ENCODE results near the gene ADAMTS7. TPM values are rescaled to one million over a fixed set of nuclear protein-coding genes. Genes with fewer than 3 reads are reported as not detected.
"Not testable (repeated sequence)": the region's sequence is repeated elsewhere in the genome, so short reads cannot be mapped to it uniquely, and the experiment has no call there.

The ADAMTS7 gene
- total RNA-seq, 3 donors from 2014 or later = 1.3 to 5.7 (median 1.8) TPM

DNA sequence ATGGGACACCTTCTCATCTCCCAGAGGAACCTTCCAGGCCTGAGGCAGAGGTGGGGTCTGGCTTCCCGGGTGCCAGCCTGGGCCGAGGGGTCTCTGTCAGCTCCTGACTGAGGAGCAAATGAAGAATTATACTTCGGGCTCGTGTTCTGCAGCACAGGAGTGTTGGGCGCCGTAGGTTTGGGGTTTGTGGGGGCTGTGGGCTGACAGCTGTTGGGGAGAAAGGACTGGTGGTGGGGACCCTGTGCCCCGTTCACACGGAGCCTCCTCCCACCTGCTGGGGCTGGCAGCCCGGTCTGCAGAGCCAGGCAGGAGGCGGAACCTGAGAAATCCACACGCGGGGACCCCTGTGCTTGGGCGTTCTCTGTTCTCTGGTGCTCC lies 59.7 kb downstream of the ADAMTS7 start:
- TF ChIP-seq, protein P1, sequence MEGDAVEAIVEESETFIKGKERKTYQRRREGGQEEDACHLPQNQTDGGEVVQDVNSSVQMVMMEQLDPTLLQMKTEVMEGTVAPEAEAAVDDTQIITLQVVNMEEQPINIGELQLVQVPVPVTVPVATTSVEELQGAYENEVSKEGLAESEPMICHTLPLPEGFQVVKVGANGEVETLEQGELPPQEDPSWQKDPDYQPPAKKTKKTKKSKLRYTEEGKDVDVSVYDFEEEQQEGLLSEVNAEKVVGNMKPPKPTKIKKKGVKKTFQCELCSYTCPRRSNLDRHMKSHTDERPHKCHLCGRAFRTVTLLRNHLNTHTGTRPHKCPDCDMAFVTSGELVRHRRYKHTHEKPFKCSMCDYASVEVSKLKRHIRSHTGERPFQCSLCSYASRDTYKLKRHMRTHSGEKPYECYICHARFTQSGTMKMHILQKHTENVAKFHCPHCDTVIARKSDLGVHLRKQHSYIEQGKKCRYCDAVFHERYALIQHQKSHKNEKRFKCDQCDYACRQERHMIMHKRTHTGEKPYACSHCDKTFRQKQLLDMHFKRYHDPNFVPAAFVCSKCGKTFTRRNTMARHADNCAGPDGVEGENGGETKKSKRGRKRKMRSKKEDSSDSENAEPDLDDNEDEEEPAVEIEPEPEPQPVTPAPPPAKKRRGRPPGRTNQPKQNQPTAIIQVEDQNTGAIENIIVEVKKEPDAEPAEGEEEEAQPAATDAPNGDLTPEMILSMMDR (IDR thresholded peaks at IDR 0.05) = no peak
- ATAC-seq (no peak), DNase-seq (peak in 1 of 3 donors; percentile 21)
- Histone ChIP-seq H3K4me1 (ENCODE audit: low read depth) (no peaks in the 10 kb centered on the region), H3K4me3 (no peak overlapping the region), H3K36me3 (ENCODE audit: low read depth) (no peaks in the 10 kb centered on the region), H3K9me3 (no peaks in the 10 kb centered on the region)
- intact Hi-C loops (cut with DNase I, micrococcal nuclease) = no loop called here

DNA sequence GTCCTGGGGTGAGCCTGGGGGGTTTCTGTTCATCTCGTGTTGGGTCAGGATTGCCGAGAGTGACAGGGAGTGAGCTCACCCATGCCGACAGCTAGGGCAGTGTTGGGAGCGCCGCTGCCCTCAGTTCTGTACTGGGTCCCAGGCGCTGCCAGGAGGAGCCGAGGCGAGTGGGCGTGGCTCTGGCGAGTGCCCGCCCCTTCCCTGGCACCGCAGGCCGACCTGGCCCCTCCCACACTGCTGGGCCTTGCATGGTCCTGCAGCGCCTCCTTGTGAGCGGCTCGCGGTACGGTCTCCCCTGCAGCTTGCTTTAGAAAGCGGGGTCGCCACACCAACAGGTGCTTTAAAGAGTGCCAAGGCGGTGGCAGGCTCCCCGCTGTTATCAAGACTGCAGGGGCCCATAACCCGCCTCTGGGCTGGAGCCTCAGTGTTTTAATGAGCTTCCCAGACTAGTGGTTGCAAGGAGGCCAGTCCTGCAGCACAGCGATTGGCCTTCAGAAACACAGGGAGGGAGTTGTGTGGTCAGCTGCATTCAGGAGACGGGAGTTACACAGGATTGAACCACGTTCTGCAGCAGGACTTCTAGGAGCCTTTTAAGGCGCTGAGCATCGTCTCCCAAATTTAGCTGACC lies 60.2 kb downstream of the ADAMTS7 start:
- intact Hi-C loops (cut with DNase I, micrococcal nuclease); H3K9me3 ChIP-seq; H3K36me3 ChIP-seq (ENCODE audit: low read depth); H3K4me1 ChIP-seq (ENCODE audit: low read depth); H3K4me3 ChIP-seq: not testable (repeated sequence)
- TF ChIP-seq, protein P1 (IDR thresholded peaks at IDR 0.05) = peak; percentile 69
- peak; percentile 93 for DNase-seq
- ATAC-seq = peak; percentile 99

DNA sequence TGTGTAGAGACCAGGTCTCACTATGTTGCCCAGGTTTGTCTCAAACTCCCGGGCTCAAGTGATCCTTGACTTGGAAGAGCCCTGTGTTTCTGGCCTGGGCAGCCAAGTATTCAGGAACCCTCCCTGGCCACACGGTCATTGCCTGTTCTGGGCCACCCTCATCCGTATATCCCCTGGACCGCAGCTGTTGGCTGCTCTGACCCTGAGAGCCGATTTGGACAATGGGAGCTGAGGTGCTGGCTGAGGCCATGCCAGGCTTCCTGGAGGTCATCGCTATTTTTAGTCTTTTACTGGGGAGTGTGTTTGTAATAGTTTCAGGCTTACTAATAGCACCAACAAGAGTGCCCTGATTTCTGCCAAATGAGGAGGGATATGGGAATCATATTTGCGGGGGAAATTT lies 60.7 kb downstream of the ADAMTS7 start:
- Histone ChIP-seq H3K4me3 (no peak overlapping the region), H3K4me1 (ENCODE audit: low read depth) (no peaks in the 10 kb centered on the region), H3K36me3 (ENCODE audit: low read depth) (no peaks in the 10 kb centered on the region), H3K9me3 (no peaks in the 10 kb centered on the region)
- ATAC-seq (no peak), DNase-seq (no peak)
- intact Hi-C loops (cut with DNase I, micrococcal nuclease) = no loop called here
- TF ChIP-seq, protein P1 (IDR thresholded peaks at IDR 0.05) = no peak

DNA sequence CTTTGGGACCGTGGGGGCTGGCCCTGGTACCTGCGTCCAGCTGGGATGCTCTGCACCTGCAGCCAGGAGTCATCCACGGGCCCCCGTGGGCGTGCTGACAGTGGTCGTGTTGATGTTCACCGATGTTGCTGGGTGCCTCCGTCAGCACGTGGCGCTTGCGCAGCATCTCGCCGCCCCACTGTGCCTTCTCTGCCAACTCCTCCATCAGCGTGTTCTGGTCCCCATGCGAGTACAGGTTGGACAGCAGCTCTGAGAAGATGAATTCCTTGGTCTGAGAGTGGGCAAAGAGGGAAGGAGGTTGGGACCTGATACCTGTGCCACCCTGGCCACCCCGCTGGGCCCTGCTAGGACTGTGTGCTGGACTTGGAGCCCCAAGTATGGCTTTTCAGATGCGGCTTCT lies 61.4 kb downstream of the ADAMTS7 start:
- no peaks in the 10 kb centered on the region for H3K36me3 ChIP-seq (ENCODE audit: low read depth)

DNA sequence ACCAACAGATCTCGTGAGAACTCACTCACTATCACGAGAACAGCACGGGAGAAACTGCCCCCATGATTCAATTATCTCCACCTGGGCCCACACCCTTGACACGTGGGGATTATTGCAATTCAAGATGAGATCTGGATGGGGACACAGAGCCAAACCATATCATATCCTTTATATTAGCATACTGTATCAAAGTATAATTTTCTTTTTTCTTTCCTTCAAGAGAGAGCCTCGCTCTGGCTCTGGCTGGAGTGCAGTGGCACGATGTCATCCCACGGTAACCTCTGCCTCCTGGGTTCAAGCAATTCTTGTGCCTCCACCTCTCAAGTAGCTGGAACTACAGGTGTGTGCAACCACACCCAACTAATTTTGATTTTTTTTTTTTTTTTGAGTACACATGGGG lies 63.4 kb downstream of the ADAMTS7 start:
- intact Hi-C loops (cut with DNase I, micrococcal nuclease); DNase-seq; H3K4me1 ChIP-seq (ENCODE audit: low read depth); H3K4me3 ChIP-seq; ATAC-seq; H3K36me3 ChIP-seq (ENCODE audit: low read depth); H3K9me3 ChIP-seq: not testable (repeated sequence)

More for the DNA sequence above, 61.4 kb downstream of the ADAMTS7 start:
- Histone ChIP-seq H3K4me1 (ENCODE audit: low read depth) (no peaks in the 10 kb centered on the region), H3K4me3 (no peak overlapping the region), H3K9me3 (no peaks in the 10 kb centered on the region)
- no peak for DNase-seq
- intact Hi-C loops (cut with DNase I, micrococcal nuclease) = no loop called here
- TF ChIP-seq, protein P1 (IDR thresholded peaks at IDR 0.05) = no peak
- no peak for ATAC-seq

DNA sequence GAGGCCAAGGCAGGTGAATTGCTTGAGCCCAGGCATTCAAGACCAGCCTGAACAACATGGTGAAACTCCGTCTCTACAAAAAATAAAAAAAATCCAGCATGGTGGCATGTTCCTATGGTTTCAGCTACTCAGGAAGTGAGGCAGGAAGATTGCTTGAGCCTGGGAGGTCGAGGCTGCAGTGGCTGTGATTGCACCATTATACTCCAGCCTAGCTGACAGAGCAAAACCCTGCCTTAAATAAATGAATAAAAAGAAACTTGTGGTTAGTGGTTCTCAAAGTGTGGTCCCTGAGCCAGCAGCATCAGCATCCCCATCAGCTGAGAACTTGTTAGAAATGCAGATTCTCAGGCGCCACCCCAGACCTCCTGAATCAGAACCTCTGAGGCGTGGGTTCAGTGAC lies 69.6 kb downstream of the ADAMTS7 start:
- H3K4me3 ChIP-seq; H3K9me3 ChIP-seq; ATAC-seq; H3K36me3 ChIP-seq (ENCODE audit: low read depth); intact Hi-C loops (cut with DNase I, micrococcal nuclease); H3K4me1 ChIP-seq (ENCODE audit: low read depth); DNase-seq: not testable (repeated sequence)

DNA sequence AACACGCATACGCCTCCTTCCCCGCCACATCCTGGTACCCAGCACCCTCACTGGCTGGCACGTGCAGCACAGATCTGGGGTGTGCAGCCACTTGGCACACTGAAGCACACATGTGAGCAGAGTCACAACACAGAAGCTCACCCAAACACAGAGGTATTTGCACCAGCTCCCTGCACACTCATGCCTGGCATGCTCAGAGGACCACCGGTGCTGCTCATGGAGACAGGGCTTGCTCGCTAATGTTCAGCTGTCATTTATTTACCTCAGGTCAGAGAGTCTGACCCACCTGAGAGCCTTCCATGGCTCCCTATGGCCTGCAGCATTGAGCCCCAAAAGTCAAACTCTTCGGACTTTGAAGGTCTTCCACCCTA lies 70.4 kb downstream of the ADAMTS7 start:
- TF ChIP-seq, protein P1 (IDR thresholded peaks at IDR 0.05) = no peak
- Histone ChIP-seq H3K4me3 (no peak overlapping the region), H3K9me3 (no peaks in the 10 kb centered on the region), H3K4me1 (ENCODE audit: low read depth) (peaks cover 3% of the 10 kb centered on the region), H3K36me3 (ENCODE audit: low read depth) (no peaks in the 10 kb centered on the region)
- intact Hi-C loops (cut with DNase I, micrococcal nuclease) = no loop called here
- ATAC-seq = no peak
- no peak for DNase-seq
